SU-DHL-6 (cell line): Measurements from ENCODE around the gene GTF2F2.

ENCODE experiments used
- CTCF ChIP-seq: fragments of 200-600 bp; sonication (generic); IDR thresholded peaks from one replicate; pipeline ENCODE4 v1.5.1; 2017; ENCODE audit warnings: antibody characterized with exemption, mild to moderate bottlenecking, low read length, moderate library complexity; ENCODE audit not compliant: insufficient read depth, poor library complexity, severe bottlenecking
- EZH2phosphoT487 ChIP-seq: fragments of 200-600 bp; sonication (generic), shearing (Covaris generic); conservative IDR thresholded peaks from 2 replicates; pipeline ENCODE4 v1.6.1; 2018; ENCODE audit warnings: mild to moderate bottlenecking, antibody characterized with exemption, low read length, moderate library complexity, mixed read lengths

GRCh38 chr13:45224176-45224575 lies 103.9 kb downstream of the GTF2F2 start:
- TF ChIP-seq CTCF: no peak
- TF ChIP-seq EZH2phosphoT487: no peak
